Body of pancreas (tissue), 4 donors: Measurements from ENCODE around the gene A2M. TPM values are rescaled to one million over a fixed set of nuclear protein-coding genes. Genes with fewer than 3 reads are reported as not detected.

Source experiments
- ATAC-seq: fragments of 150-250 bp; one replicate; pipeline ENCODE4 v1.9.1; 2016
- DNase-seq, 4 donors: peaks; one replicate each; pipeline ENCODE4 v3.0.0-alpha.2; 2019
- H3K27ac ChIP-seq, 4 donors: fragments of 200-600 bp; sonication (generic); 1 replicate in 3 of 4; 2 replicates in 1 of 4; pipeline versions ENCODE4 v1.5.1 to v1.6.1; 2016 to 2019; ENCODE audit warnings: mild to moderate bottlenecking in 1 of 4, mixed read lengths in 1 of 4, moderate library complexity in 1 of 4
- H3K27me3 ChIP-seq, 2 donors: fragments of 200-600 bp; sonication (generic); one replicate each; pipeline ENCODE4 v1.6.0; 2016; ENCODE audit warnings: mild to moderate bottlenecking in 1 of 2
- H3K36me3 ChIP-seq, 2 donors: fragments of 200-600 bp; sonication (generic); replicated peaks in 1 of 2; 2 replicates each; pipeline ENCODE4 v1.5.1; 2016; ENCODE audit warnings: low read depth in 2 of 2; ENCODE audit not compliant: insufficient read depth in 1 of 2
- H3K4me1 ChIP-seq: fragments of 200-600 bp; sonication (generic); one replicate; pipeline ENCODE4 v1.6.0; 2016
- H3K4me3 ChIP-seq, 2 donors: fragments of 200-600 bp; sonication (generic); 1 replicate in 1 of 2; 2 replicates in 1 of 2; pipeline ENCODE4 v1.5.1; 2016 to 2019
- H3K9me3 ChIP-seq, 3 donors: fragments of 200-600 bp; sonication (generic); 1 replicate in 2 of 3; 2 replicates in 1 of 3; pipeline ENCODE4 v1.5.1; 2016
- POLR2A ChIP-seq, 3 donors: fragments of 450-650 bp; IDR thresholded peaks; one replicate each; pipeline ENCODE4 v1.6.1; 2016; ENCODE audit warnings: antibody characterized with exemption in 3 of 3, mild to moderate bottlenecking in 2 of 3
- WGBS, 2 donors: methylation state at CpG; one replicate each; pipeline ENCODE4 v1.1.5; 2017; 5-methylcytosine and 5-hydroxymethylcytosine counted together
- intact Hi-C: fragments of 100-400 bp; cut with DNase I; formaldehyde crosslinking; loops from one replicate; pipeline ENCODE4 v1.15.1; 2023
- total RNA-seq, 2 donors: library from RNA; depleted of rRNA; stranded (reverse); fragments of >200 nt; gene quantifications; one replicate each; pipeline ENCODE4 v1.1.0, GENCODE V29; 2016
- TF ChIP-seq, protein P1 (sequence below), 7 experiments: fragments of 450-650 bp in 4 of 7; fragments of 200-600 bp in 3 of 7; sonication (generic) in 3 of 7; IDR thresholded peaks; one replicate each; pipeline ENCODE4 v1.5.1; 2016 to 2019; ENCODE audit warnings: antibody characterized with exemption in 7 of 7

The A2M gene
- total RNA-seq, 2 donors from 2014 or later, result 97.3 to 102 TPM

DNA sequence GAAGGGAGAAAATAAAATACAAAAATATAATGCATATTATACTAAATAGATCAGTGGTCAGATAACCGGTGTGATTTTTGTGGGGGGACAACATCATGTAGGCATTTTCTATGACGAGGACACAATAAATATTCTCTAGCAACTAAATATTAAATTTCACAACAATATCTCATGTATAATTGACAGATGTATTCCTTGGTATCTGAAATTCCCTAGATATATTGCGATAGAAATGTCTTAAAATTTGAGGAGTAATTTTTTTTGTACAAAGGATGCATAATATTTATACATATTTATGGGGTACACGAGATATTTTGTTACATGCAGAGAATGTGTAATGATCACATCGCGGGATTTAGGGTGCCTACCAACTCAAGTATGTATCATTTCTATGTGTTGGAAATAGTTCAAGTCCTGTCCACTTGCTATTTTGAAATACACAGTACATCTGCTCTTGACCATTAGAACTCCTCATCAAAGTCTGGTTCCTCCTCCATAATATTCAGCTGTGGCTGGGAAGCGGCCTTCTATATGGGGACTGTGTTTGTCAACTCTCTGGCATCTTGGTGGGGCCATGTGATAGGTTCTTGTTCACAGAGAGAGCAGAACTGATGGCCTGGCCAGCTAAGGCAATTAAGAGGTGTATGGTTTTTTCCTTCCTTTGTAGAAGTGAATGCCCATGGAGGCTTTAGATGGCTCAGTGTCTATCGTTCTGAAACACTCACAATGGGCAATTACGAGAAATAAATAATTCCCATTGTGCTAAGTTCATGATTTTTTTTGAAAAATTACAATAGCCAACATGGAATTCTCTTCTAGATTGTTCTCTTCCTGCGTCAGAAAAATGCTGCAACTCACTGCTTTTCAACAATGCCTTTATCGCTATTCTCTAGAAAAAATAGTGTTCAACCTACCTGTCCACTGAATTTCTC is 8.8 kb downstream of the A2M start:
- H3K9me3 ChIP-seq, result no peaks in the 10 kb centered on the region
- ATAC-seq, result no peak
- no peaks in the 10 kb centered on the region for H3K36me3 ChIP-seq
- H3K27ac ChIP-seq, result no peak overlapping the region
- H3K4me3 ChIP-seq, result no peak overlapping the region
- intact Hi-C loops, result no loop called here
- DNase-seq, result no peak
- H3K4me1 ChIP-seq, result no peaks in the 10 kb centered on the region
- no peaks in the 10 kb centered on the region for H3K27me3 ChIP-seq
- 87 to 88% methylated on average over 11 of the region's 11 CpGs for WGBS, 2 donors
- no peak for TF ChIP-seq POLR2A (IDR thresholded peaks at IDR 0.05)
- TF ChIP-seq, protein P1, sequence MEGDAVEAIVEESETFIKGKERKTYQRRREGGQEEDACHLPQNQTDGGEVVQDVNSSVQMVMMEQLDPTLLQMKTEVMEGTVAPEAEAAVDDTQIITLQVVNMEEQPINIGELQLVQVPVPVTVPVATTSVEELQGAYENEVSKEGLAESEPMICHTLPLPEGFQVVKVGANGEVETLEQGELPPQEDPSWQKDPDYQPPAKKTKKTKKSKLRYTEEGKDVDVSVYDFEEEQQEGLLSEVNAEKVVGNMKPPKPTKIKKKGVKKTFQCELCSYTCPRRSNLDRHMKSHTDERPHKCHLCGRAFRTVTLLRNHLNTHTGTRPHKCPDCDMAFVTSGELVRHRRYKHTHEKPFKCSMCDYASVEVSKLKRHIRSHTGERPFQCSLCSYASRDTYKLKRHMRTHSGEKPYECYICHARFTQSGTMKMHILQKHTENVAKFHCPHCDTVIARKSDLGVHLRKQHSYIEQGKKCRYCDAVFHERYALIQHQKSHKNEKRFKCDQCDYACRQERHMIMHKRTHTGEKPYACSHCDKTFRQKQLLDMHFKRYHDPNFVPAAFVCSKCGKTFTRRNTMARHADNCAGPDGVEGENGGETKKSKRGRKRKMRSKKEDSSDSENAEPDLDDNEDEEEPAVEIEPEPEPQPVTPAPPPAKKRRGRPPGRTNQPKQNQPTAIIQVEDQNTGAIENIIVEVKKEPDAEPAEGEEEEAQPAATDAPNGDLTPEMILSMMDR (IDR thresholded peaks at IDR 0.05), result no peak

- Histone ChIP-seq H3K27ac (no peak overlapping the region), H3K4me1 (no peaks in the 10 kb centered on the region), H3K27me3 (no peaks in the 10 kb centered on the region), H3K9me3 (no peaks in the 10 kb centered on the region), H3K36me3 (no peaks in the 10 kb centered on the region), H3K4me3 (no peak overlapping the region)
- DNase-seq (no peak), ATAC-seq (no peak)
- intact Hi-C loops, result no loop called here
- TF ChIP-seq, protein P1 (IDR thresholded peaks at IDR 0.05), result no peak
- no peak for TF ChIP-seq POLR2A (IDR thresholded peaks at IDR 0.05)
- 87 to 100% methylated on average over 1 of the region's 1 CpG for WGBS, 2 donors
These were observed 9.7 kb downstream of the A2M start for GRCh38 chr12:9106067-9106466.

- Histone ChIP-seq H3K9me3 (no peaks in the 10 kb centered on the region), H3K27ac (no peak overlapping the region), H3K36me3 (no peaks in the 10 kb centered on the region), H3K4me1 (no peaks in the 10 kb centered on the region), H3K4me3 (no peak overlapping the region), H3K27me3 (no peaks in the 10 kb centered on the region)
- no peak for DNase-seq
- intact Hi-C loops, result no loop called here
- no peak for TF ChIP-seq POLR2A (IDR thresholded peaks at IDR 0.05)
- TF ChIP-seq, protein P1 (IDR thresholded peaks at IDR 0.05), result no peak
- no peak for ATAC-seq
These were observed 10.8 kb downstream of the A2M start for GRCh38 chr12:9104767-9105423.

DNA sequence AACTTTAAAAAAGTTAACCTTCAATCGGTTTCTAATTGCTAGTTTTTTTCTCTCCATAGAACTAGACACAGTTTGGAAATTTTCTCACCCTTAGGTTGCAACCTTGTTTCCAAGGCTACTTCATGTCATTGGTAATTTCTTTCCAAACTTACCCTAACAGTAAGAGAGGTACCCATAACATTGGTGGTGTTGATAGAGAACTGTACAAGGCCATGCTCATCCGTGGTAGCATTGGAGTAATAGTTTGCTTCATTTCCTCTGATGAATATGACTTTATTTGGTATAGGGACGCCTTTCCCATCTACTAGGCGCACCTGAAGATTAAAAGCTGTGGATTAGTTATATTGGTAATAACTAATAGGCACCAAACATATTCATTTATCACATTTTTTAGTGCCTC is 11.6 kb downstream of the A2M start:
- H3K4me3 ChIP-seq, result no peak overlapping the region
- ATAC-seq, result no peak
- no peaks in the 10 kb centered on the region for H3K4me1 ChIP-seq
- no peaks in the 10 kb centered on the region for H3K36me3 ChIP-seq
- H3K9me3 ChIP-seq, result no peaks in the 10 kb centered on the region
- H3K27ac ChIP-seq, result no peak overlapping the region
- TF ChIP-seq POLR2A (IDR thresholded peaks at IDR 0.05), result no peak
- TF ChIP-seq, protein P1 (IDR thresholded peaks at IDR 0.05), result no peak
- DNase-seq, result no peak
- WGBS, 2 donors, result 68 to 73% methylated on average over 4 of the region's 4 CpGs
- intact Hi-C loops, result no loop called here
- no peaks in the 10 kb centered on the region for H3K27me3 ChIP-seq
